Skeletal muscle tissue (tissue), 4 donors: Measurements from ENCODE around the gene HSP90AB1. TPM values are rescaled to one million over a fixed set of nuclear protein-coding genes. Genes with fewer than 3 reads are reported as not detected.

Experiments used
- H3K27ac ChIP-seq: one replicate; pipeline ENCODE4 v1.7.0; 2013; ENCODE audit warnings: mild to moderate bottlenecking, low read depth, low read length, inconsistent platforms
- H3K27me3 ChIP-seq, 3 donors: one replicate each; pipeline ENCODE4 v1.7.0; 2013; ENCODE audit warnings: low read length in 3 of 3; ENCODE audit not compliant: control insufficient read depth in 3 of 3, insufficient read depth in 3 of 3
- H3K36me3 ChIP-seq, 3 donors: one replicate each; pipeline ENCODE4 v1.7.0; 2013; ENCODE audit warnings: low read length in 3 of 3; ENCODE audit not compliant: control insufficient read depth in 3 of 3, insufficient read depth in 3 of 3
- H3K4me1 ChIP-seq, 3 donors: one replicate each; pipeline ENCODE4 v1.7.0; 2013; ENCODE audit warnings: low read length in 3 of 3, mild to moderate bottlenecking in 3 of 3; ENCODE audit not compliant: control insufficient read depth in 3 of 3, insufficient read depth in 3 of 3
- H3K4me3 ChIP-seq, 3 donors: one replicate each; pipeline ENCODE4 v1.7.0; 2013; ENCODE audit warnings: low read length in 3 of 3
- H3K9ac ChIP-seq, 3 donors: one replicate each; pipeline ENCODE4 v1.7.0; 2013; ENCODE audit warnings: low read length in 3 of 3, mild to moderate bottlenecking in 3 of 3, moderate library complexity in 2 of 3, low read depth in 1 of 3
- H3K9me3 ChIP-seq, 3 donors: one replicate each; pipeline ENCODE4 v1.7.0; 2013; ENCODE audit warnings: low read length in 3 of 3; ENCODE audit not compliant: control insufficient read depth in 3 of 3
- total RNA-seq: library from RNA; depleted of rRNA; stranded (reverse); fragments of >200 nt; gene quantifications from one replicate; pipeline ENCODE4 v1.2.3, GENCODE V29; 2014
- donor health status: Osteomylitis.

Gene HSP90AB1
- total RNA-seq, 1 donor from 2014 or later: 474 TPM

DNA sequence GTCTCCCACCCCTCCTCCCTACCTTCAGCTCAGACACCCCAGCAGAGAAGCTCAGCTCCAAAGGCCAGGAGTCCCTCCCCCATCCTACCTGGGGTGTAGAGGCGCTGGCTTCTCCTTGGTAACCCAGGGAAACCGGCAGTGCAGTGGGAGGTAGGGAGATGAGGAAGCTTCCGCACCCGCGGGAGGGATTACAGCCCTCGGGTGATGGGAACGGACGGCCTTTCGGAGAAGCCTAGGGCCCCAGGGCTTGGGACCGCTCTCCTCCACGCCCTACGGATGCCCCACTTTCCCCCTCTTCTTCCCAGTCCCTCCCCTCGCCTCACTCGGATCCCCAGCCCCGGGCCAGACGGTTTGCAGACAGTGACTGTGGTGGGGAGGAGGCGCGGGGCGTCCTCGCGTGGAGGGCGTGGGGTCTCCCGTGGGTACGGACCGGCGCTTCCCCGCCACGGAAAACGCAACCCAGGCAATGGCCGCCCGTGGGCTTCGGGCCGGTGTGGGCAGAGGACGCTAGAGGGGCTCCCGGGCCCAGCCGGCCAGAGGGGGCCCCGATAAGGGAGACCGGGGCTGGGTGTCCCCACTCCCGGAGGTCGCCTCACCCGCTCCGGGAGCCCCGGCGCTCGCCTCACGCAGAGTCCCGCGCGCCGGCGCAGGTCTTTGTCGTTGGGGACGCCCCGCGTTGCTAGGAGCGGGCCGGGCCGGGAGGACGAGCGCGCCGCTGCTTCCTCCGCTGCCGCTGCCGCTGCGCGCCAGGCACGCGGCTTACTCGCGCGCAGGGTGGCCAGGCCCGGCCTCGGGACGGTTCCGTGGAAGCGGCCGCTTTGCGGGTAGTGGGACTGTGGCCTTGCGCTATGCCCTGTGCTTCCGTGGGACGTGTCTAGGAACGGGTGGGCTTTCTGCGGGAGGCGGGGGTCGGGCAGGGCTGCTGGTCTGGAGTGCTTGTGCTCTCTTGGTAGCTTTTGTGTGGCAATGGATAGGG lies 50.5 kb downstream of the HSP90AB1 start:
- Histone ChIP-seq H3K9me3 (no peaks in the 10 kb centered on the region), H3K36me3 (peaks cover 18 to 22% (median 19%) of the 10 kb centered on the region in 3 donors), H3K9ac (peak overlapping the region in 2 of 3 donors; percentile 32 to 57), H3K4me1 (peaks cover 10 to 22% (median 18%) of the 10 kb centered on the region in 3 donors), H3K27me3 (peaks cover 41 to 50% (median 49%) of the 10 kb centered on the region in 3 donors), H3K27ac (no peak overlapping the region), H3K4me3 (peak overlapping the region; percentile 15 to 64 (median 58))

DNA sequence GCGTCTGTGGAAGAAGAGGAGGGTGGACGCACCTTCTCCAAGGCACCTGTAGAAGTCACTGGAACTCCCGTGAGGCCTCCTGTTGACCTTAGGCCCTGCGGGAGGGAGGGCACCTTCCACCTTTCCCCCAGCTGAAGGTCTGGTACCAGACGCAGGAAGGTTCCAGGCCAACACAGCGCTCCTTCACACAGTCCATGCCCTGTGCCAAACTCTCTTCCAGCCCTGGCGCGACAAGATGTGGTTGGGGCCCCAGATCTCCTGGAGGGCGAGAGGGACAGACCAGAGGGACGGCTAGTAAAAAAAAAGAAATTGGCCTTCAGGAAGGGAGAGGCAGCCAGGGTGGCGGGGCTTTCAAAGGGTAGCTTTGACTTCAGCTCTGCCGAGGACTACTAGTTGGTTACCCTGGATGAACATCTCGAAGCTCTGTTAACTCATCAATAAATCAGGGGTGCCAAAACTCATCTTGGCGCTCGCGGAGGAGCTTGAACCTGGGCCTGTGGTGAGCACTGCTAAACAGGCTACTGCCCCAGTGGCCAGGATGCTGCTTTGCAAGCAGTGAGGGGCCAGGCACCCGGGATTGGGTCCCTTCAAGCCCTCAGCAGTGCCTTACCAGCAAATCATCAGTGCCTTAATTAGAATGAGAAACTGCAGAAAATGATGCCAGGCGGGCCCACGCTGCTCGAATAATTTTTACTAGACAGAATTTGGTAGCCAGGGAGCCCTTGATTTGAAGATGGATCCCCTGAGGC lies 51.3 kb downstream of the HSP90AB1 start:
- peaks cover 26 to 31% (median 28%) of the 10 kb centered on the region in 3 donors for H3K36me3 ChIP-seq
- H3K4me1 ChIP-seq: peaks cover 10 to 22% (median 18%) of the 10 kb centered on the region in 3 donors
- peak overlapping the region in 2 of 3 donors; percentile 45 to 64 for H3K4me3 ChIP-seq
- H3K9me3 ChIP-seq: no peaks in the 10 kb centered on the region
- peaks cover 34 to 41% (median 41%) of the 10 kb centered on the region in 3 donors for H3K27me3 ChIP-seq
- no peak overlapping the region for H3K27ac ChIP-seq
- H3K9ac ChIP-seq: peak overlapping the region in 2 of 3 donors; percentile 32 to 54

DNA sequence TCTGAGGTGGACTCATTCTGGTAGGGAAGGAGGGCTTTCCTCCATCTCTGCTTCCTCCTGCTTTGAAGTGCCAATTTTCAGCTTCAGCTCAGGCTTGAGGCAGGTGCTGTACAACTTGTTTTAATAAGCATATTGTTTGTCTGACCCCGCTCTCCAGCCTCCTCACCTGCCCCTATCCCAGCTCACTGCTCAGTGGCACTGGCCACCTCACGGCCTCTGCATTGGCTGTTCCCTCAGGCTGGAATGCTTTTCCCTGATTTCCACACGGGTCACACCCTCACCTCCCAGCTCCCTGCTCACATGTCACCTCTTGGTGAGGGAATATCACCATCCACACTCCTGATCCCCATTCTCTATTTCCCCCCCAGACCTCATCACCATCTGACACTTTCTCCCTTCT lies 52.0 kb downstream of the HSP90AB1 start:
- peaks cover 29 to 38% (median 37%) of the 10 kb centered on the region in 3 donors for H3K27me3 ChIP-seq
- H3K4me1 ChIP-seq: peaks cover 10 to 22% (median 18%) of the 10 kb centered on the region in 3 donors

DNA sequence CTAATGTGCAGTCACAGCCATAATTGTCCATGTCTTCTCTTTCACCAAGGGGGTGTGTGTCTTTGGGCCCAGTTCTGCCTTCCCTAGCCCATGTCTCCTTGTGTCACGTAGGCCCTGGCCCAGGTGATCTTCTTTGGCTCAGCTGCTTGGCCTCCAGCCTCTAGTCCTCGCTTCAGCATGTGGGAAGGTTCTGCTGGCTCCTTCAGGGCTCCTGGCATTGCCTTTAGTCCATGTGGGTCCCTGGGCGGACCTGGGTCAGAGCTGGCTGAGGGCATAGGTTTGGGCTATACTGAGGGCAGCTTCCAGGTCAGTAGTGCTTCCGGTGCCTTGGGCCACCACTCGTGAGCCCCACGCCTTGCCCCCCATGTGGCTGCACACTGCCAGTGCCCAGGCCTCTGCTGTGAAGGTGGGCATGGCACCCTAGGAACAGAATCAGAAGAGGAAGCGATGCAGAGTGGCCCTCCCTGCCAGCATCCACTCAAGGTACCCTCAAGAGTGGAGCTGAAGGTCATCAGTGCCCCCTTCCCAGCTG lies 53.5 kb downstream of the HSP90AB1 start:
- Histone ChIP-seq H3K9me3 (no peaks in the 10 kb centered on the region), H3K36me3 (peaks cover 45 to 52% (median 47%) of the 10 kb centered on the region in 3 donors), H3K27me3 (peaks cover 20 to 32% (median 31%) of the 10 kb centered on the region in 3 donors), H3K9ac (no peak overlapping the region), H3K4me1 (peaks cover 10 to 19% (median 14%) of the 10 kb centered on the region in 3 donors), H3K27ac (no peak overlapping the region), H3K4me3 (no peak overlapping the region)

More for the DNA sequence above, 52.0 kb downstream of the HSP90AB1 start:
- Histone ChIP-seq H3K9me3 (no peaks in the 10 kb centered on the region), H3K36me3 (peaks cover 32 to 38% (median 33%) of the 10 kb centered on the region in 3 donors), H3K9ac (no peak overlapping the region), H3K4me3 (no peak overlapping the region), H3K27ac (no peak overlapping the region)

DNA sequence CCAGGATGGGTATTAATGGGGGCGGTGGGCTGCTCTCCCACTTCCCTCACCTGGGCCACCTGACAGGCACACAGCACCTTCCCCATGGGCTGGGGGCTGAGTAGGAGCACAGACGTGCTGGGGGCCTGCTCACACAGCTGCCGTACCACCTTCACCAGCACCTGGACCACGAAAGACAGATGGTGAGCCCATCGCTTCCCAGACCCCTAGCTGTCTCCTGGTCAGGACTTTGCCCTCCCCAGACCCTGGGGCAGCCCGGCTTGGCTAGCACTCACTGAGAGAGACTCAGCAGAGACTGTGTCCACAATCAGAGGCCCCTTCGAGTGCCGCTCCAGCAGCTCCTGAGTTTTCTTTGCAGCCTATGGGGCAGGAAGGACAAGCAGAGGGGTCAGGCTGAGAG lies 54.2 kb downstream of the HSP90AB1 start:
- H3K4me1 ChIP-seq: peaks cover 10 to 15% (median 11%) of the 10 kb centered on the region in 3 donors
- H3K9me3 ChIP-seq: no peaks in the 10 kb centered on the region
- no peak overlapping the region for H3K27ac ChIP-seq
- H3K4me3 ChIP-seq: no peak overlapping the region
- H3K9ac ChIP-seq: no peak overlapping the region
- H3K27me3 ChIP-seq: peaks cover 19 to 25% (median 24%) of the 10 kb centered on the region in 3 donors
- H3K36me3 ChIP-seq: peaks cover 52 to 60% (median 55%) of the 10 kb centered on the region in 3 donors

DNA sequence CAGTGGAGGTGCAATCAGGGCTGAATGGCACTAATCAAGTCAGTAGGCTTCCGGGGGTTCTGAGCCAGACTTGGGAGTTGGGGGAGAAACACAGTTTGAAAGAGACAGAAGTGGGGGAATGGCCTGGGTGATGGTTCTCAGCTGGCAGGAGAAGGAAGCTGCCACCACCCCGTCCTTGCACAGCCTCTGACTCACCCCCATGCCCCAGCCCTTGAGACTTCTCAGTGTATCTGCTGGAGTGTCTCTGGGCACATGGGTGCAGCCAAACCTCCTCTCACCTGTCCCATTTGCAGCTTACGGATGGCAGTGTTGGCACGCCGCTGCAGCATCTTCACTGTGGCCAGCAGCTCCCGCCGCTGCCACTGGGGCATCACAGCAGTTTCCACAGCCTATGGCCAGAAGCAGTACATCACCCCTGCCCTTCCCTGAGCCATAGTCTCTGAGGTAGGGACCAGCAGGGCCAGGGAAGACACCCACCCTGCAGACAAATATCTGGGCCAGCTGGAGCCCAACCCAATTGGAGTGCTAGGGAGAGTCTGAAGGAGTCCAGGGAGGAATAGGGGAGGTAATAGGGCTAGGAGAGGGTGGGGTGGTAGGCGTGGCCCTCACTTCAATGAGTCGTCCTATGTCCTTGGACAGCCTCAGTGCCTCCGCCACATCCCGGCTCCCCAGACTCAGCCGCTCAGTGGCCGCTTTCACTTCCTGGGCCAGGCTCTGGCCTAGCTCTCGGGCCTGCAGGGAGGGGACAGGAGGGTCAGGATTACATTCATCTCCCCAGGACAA lies 55.1 kb downstream of the HSP90AB1 start:
- H3K27me3 ChIP-seq: peaks cover 11 to 16% (median 15%) of the 10 kb centered on the region in 3 donors
- H3K36me3 ChIP-seq: peaks cover 56 to 68% (median 63%) of the 10 kb centered on the region in 3 donors
- no peak overlapping the region for H3K27ac ChIP-seq
- no peak overlapping the region for H3K9ac ChIP-seq
- no peaks in the 10 kb centered on the region for H3K9me3 ChIP-seq
- no peak overlapping the region for H3K4me3 ChIP-seq
- peaks cover 8 to 13% (median 10%) of the 10 kb centered on the region in 3 donors for H3K4me1 ChIP-seq

DNA sequence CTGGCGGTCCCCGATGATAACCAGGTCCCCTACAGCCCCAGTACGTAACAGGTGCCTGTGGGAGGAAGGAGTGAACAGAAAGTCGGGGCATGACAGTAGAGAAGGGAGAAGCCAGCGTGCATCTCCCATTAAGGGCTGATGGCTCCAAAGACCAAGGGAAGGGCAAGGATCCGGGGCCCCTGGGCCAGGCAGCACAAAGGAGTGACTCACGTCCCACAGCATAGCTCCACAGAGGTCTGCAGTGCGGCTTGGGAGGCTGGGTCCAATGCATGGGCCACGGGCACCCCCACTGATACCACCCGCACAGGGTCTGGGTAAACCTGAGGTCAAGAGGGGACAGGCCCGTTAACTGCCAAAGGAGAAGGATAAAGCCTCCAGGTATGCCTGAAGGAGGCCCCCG lies 56.0 kb downstream of the HSP90AB1 start:
- Histone ChIP-seq H3K9me3 (no peaks in the 10 kb centered on the region), H3K27me3 (peaks cover 3 to 7% (median 7%) of the 10 kb centered on the region in 3 donors), H3K4me1 (peaks cover 3 to 4% (median 3%) of the 10 kb centered on the region in 3 donors), H3K4me3 (no peak overlapping the region), H3K9ac (no peak overlapping the region), H3K36me3 (peaks cover 63 to 75% (median 72%) of the 10 kb centered on the region in 3 donors), H3K27ac (no peak overlapping the region)
